ENCODE measurements around the gene LMO2.
"Not testable (repeated sequence)": the region's sequence is repeated elsewhere in the genome, so short reads cannot be mapped to it uniquely, and the experiment has no call there.

LMO2 gene

DNA sequence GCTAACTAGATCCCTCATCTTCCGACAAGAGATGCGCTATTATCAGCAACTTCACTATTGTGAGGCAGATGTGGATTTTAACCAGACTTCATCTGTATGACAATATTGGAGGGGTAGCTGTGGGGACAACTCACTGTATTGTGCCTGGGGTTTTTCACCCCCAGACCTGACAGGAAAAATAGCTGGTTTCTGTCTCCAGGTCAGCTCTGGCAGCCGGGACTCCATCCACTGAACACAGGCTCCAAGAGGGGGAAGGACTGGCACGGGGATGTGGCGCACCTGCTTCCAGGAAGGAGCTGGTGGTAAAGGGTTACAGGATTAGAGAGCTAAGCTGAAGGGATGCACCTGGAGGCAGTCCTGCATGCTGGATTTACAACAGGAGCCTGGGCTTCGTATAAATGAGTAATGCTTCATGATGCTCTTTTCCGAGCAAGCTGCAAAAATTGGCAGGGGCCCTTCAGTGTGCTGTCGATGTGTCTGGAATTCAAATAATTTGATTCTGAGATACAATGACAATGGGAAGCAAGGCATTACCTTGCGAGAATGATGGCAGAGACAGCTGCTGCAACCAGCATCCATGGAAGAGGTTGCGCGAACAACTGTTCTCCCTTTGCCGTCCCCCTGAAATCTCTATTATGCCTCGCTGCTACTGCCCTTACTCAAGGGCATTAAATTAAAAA is 49.5 kb downstream of the LMO2 start:
- DNase-seq (ENCODE audit: low read depth), result no peak
- no peak overlapping the region for H3K4me3 ChIP-seq (ENCODE audit: low read depth, low read length)
- TF ChIP-seq, protein P1, sequence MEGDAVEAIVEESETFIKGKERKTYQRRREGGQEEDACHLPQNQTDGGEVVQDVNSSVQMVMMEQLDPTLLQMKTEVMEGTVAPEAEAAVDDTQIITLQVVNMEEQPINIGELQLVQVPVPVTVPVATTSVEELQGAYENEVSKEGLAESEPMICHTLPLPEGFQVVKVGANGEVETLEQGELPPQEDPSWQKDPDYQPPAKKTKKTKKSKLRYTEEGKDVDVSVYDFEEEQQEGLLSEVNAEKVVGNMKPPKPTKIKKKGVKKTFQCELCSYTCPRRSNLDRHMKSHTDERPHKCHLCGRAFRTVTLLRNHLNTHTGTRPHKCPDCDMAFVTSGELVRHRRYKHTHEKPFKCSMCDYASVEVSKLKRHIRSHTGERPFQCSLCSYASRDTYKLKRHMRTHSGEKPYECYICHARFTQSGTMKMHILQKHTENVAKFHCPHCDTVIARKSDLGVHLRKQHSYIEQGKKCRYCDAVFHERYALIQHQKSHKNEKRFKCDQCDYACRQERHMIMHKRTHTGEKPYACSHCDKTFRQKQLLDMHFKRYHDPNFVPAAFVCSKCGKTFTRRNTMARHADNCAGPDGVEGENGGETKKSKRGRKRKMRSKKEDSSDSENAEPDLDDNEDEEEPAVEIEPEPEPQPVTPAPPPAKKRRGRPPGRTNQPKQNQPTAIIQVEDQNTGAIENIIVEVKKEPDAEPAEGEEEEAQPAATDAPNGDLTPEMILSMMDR (IDR thresholded peaks at IDR 0.05; ENCODE audit: control insufficient read depth, extremely low read depth, insufficient read depth), result no peak

DNA sequence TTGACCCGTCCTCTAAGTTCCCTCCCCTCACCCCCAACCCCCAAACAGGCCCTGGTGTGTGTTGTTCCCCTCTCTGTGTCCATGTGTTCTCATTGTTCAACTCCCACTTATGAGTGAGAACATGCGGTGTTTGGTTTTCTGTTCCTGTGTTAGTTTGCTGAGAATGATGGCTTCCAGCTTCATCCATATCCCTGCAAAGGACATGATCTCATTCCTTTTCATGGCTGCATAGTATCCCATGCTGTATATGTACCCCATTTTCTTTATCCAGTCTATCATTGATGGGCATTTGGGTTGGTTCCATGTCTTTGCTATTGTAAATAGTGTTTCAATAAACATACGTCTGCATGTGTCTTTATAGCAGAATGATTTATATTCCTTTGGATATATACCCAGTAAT is 53.6 kb downstream of the LMO2 start:
- not testable (repeated sequence) for DNase-seq (ENCODE audit: low read depth); H3K4me3 ChIP-seq (ENCODE audit: low read depth, low read length)

DNA sequence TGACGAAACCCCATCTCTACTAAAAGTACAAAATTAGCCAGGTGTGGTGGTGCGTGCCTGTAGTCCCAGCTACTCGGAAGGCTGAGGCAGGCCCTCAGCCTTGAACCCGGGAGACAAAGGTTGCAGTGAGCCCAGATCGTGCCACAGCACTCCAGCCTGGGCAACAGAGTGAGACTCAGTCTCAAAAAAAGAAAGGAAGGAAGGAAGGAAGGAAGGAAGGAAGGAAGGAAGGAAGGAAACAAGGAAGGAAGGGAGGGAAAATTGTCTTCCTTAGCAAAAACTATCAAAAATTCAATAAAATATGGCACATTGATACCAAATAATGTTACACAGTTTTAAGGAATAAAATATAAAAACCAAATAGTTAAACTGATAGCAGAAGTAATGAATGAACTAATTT is 54.5 kb downstream of the LMO2 start:
- H3K4me3 ChIP-seq (ENCODE audit: low read depth, low read length), result not testable (repeated sequence)

DNA sequence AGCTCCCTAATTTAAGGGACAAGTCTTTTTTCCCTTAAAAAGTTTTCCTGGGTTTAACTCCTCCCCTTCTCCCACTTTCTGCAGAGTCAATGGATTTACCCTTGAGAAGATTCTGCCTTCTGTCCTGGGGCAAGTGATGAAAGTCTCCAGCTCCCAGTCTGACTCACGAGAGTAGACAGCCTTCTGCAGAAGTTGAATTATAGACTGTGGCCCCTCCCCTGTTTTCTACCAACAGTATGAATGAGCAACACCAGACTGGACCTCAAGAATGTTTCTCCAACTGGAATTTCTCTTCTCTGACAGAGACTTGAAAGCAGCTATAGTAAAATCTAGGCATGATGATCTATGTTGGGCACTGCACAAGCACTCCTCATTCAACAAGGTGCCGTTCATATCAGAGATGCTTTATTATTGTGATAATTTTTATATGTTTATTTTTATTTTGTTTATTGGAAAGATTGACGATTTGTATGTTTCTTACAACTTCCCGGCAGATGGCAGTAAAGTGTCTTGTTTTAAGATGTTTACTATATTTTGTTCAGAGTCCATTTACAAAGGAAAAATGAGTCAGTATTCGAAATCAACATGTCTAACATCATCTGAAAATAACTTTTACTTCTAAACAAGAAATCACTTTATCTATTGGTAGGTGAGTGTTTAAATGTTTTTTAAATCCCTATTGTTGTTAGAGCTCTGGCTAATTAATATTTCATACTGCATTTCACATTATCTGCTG is 56.6 kb downstream of the LMO2 start:
- peak; percentile 51 for DNase-seq (ENCODE audit: low read depth)
- H3K4me3 ChIP-seq (ENCODE audit: low read depth, low read length), result no peak overlapping the region
- TF ChIP-seq, protein P1 (IDR thresholded peaks at IDR 0.05; ENCODE audit: control insufficient read depth, extremely low read depth, insufficient read depth), result peak; percentile 40

More for the DNA sequence above, 54.5 kb downstream of the LMO2 start:
- DNase-seq (ENCODE audit: low read depth), result not testable (repeated sequence)

DNA sequence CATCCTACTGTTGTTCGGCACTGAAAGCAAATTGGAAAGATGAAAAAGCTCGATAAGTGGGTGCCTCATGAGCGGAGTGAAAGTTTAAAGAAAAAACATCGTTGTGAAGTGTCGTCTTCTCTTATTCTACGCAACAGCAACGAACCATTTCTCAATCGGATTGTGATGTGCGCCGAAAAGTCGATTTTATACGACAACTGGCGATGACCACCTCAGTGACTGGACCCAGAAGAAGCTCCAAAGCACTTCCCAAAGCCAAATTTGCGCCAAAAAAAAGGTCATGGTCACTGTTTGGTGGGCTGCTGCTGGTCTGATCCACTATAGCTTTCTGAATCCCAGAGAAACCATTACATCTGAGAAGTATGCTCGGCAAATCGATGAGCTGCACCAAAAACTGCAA is 59.2 kb downstream of the LMO2 start:
- no peak overlapping the region for H3K4me3 ChIP-seq (ENCODE audit: low read depth, low read length)
- DNase-seq (ENCODE audit: low read depth), result no peak
- TF ChIP-seq, protein P1 (IDR thresholded peaks at IDR 0.05; ENCODE audit: control insufficient read depth, extremely low read depth, insufficient read depth), result no peak

DNA sequence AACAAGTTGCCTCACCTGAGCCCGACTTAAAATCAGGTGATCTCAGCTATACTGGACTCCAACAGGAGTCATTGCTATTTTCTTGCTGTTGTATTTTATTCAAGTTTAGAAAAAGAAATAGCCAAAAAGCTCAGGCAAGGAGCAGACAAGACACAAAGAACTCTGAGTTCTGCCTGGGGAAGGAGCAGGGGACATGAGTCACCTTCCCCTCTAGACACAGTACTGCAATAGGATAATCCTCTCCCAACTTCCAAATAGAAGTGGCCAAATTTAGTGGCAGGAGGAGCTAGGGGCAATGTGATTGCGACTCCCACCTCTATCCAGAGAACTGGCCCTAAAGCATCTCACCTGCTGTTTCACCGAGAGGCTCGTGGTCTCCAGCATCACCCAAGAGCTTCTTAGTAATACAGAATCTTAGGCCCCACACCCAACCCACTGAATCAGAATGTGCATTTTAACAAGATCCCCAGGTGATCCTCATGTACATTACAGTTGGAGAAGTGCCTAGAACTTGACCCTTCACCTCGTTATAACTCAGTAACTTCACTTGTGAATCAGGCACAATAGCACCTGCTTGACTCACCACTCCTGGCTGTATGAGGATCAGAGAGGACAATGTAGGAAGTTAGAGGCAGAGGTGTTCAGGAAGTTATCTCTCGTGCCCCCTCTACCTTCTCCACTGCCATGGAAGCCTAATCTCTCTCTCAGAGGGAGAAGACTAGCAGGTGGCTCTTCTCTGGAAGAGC is 60.8 kb downstream of the LMO2 start:
- DNase-seq (ENCODE audit: low read depth), result no peak
- no peak overlapping the region for H3K4me3 ChIP-seq (ENCODE audit: low read depth, low read length)

DNA sequence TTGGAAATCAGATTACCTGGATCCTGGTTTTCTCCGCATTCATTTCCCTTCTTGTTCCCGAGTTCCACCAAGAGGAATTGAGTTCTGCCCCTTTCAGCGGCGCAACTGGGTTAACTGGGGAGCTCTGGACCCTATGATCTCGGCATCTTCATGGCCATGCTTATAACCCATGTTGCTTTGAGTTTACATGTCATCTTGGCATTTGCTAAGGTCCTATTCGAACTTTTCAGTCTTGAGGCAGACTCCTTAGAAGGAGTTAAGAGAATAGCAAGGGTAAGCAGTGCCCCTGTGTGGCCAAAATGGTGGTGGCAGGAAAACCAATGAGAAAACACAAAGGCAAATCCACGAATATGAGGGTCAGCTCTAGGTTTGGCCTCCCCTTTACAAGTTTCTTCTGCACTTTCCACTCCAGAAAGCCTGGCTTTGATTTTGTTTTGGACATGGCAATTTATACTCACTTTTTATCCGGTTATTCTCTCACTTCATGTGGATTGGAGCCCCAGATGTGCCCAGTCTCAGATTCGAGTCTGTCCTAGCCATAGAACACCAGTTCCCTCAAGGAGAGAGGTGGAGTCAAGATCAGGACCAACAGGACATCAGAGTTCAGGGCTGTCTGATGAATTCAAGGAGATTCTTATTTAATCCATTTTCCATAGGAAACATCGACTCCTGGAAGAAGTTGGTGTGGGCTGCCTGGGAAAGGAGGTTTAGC is 62.3 kb downstream of the LMO2 start:
- peak; percentile 43 for DNase-seq (ENCODE audit: low read depth)
- peak overlapping the region; percentile 39 for H3K4me3 ChIP-seq (ENCODE audit: low read depth, low read length)
- TF ChIP-seq, protein P1 (IDR thresholded peaks at IDR 0.05; ENCODE audit: control insufficient read depth, extremely low read depth, insufficient read depth), result peak; percentile 92

More for the DNA sequence above, 60.8 kb downstream of the LMO2 start:
- TF ChIP-seq, protein P1 (IDR thresholded peaks at IDR 0.05; ENCODE audit: control insufficient read depth, extremely low read depth, insufficient read depth), result no peak

Data from LNCaP clone FGC (cell line).